BE2C (cell line): ENCODE measurements around the gene SH3GL2.

Experiments used
- DNase-seq: peaks from one replicate; pipeline ENCODE4 v3.0.0-alpha.2; 2020
- H3K27me3 ChIP-seq: fragments of 250-450 bp; sonication (Bioruptor Pico); 2 replicates; pipeline ENCODE4 v1.5.1; 2020; ENCODE audit warnings: mild to moderate bottlenecking
- H3K36me3 ChIP-seq: fragments of 250-450 bp; sonication (Bioruptor Pico); 2 replicates; pipeline ENCODE4 v1.5.1; 2020; ENCODE audit warnings: mild to moderate bottlenecking
- H3K4me1 ChIP-seq: fragments of 250-450 bp; sonication (Bioruptor Pico); 2 replicates; pipeline ENCODE4 v1.5.1; 2020
- H3K4me3 ChIP-seq: 2 replicates; pipeline ENCODE4 v1.5.1; 2011; ENCODE audit warnings: low read depth, low read length
- H3K9me3 ChIP-seq: fragments of 250-450 bp; sonication (Bioruptor Pico); 2 replicates; pipeline ENCODE4 v1.5.1; 2020
- CTCF ChIP-seq: IDR thresholded peaks from 2 replicates; pipeline ENCODE4 v1.5.1; 2012; ENCODE audit warnings: mild to moderate bottlenecking, low read depth, low read length

The SH3GL2 gene

GRCh38 chr9:17630531-17630949 lies 51.7 kb downstream of the SH3GL2 start:
- Histone ChIP-seq H3K27me3 (no peaks in the 10 kb centered on the region), H3K4me1 (no peaks in the 10 kb centered on the region), H3K4me3 (no peak overlapping the region), H3K9me3 (no peaks in the 10 kb centered on the region), H3K36me3 (no peaks in the 10 kb centered on the region)
- no peak for DNase-seq
- no peak for TF ChIP-seq CTCF

GRCh38 chr9:17631396-17631795 lies 52.5 kb downstream of the SH3GL2 start:
- H3K4me1 ChIP-seq: no peaks in the 10 kb centered on the region
- H3K9me3 ChIP-seq: no peaks in the 10 kb centered on the region
- no peak overlapping the region for H3K4me3 ChIP-seq
- H3K36me3 ChIP-seq: no peaks in the 10 kb centered on the region
- no peaks in the 10 kb centered on the region for H3K27me3 ChIP-seq
- TF ChIP-seq CTCF: no peak
- no peak for DNase-seq

GRCh38 chr9:17632994-17633393 lies 54.1 kb downstream of the SH3GL2 start:
- H3K27me3 ChIP-seq: no peaks in the 10 kb centered on the region
- no peaks in the 10 kb centered on the region for H3K9me3 ChIP-seq
- TF ChIP-seq CTCF: no peak
- no peaks in the 10 kb centered on the region for H3K4me1 ChIP-seq
- H3K36me3 ChIP-seq: no peaks in the 10 kb centered on the region
- no peak for DNase-seq
- no peak overlapping the region for H3K4me3 ChIP-seq

- H3K27me3 ChIP-seq: no peaks in the 10 kb centered on the region
- no peaks in the 10 kb centered on the region for H3K9me3 ChIP-seq
- DNase-seq: no peak
- no peak overlapping the region for H3K4me3 ChIP-seq
- no peaks in the 10 kb centered on the region for H3K36me3 ChIP-seq
- no peaks in the 10 kb centered on the region for H3K4me1 ChIP-seq
- no peak for TF ChIP-seq CTCF
Measured at GRCh38 chr9:17635115-17635890, 56.4 kb downstream of the SH3GL2 start.

GRCh38 chr9:17636349-17636748 lies 57.5 kb downstream of the SH3GL2 start:
- H3K36me3 ChIP-seq: no peaks in the 10 kb centered on the region
- no peak overlapping the region for H3K4me3 ChIP-seq
- DNase-seq: no peak
- H3K27me3 ChIP-seq: no peaks in the 10 kb centered on the region
- H3K9me3 ChIP-seq: no peaks in the 10 kb centered on the region
- no peak for TF ChIP-seq CTCF
- no peaks in the 10 kb centered on the region for H3K4me1 ChIP-seq

- Histone ChIP-seq H3K4me3 (no peak overlapping the region), H3K4me1 (no peaks in the 10 kb centered on the region), H3K36me3 (no peaks in the 10 kb centered on the region), H3K27me3 (no peaks in the 10 kb centered on the region), H3K9me3 (no peaks in the 10 kb centered on the region)
- TF ChIP-seq CTCF: no peak
- no peak for DNase-seq
Measured at GRCh38 chr9:17636821-17637220, 58.0 kb downstream of the SH3GL2 start.
